HPDE6-E6E7 (cell line): ENCODE data around the gene ZFC3H1.

Experiments
- DNase-seq: peaks from one replicate; pipeline ENCODE4 v3.0.0; 2011; ENCODE audit warnings: missing footprints; ENCODE audit errors: extremely low spot score

Gene ZFC3H1

DNA sequence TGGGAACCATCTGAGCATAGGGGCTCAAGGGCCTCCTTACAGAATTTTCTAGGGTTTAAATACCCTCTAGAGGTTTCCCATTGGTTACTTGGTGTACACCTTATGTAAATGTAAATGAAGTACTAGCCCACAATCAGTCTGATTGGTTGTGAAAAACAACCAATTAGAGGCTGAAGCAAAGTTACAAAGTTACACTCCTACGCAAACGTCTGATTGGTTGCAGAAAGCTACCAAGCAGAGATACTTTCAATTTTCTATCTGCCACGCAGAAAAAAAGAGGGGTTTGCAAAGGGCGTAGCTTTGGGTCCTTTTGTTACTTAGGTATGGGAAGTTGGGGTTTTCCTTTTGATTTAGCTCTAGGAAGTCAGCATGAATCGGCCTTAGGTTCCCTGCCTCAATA lies 20.4 kb upstream of the ZFC3H1 start:
- DNase-seq, result no peak

- DNase-seq, result no peak
Observed at GRCh38 chr12:71683633-71684032, 20.0 kb upstream of the ZFC3H1 start.

GRCh38 chr12:71682466-71682865 lies 18.8 kb upstream of the ZFC3H1 start:
- no peak for DNase-seq

DNA sequence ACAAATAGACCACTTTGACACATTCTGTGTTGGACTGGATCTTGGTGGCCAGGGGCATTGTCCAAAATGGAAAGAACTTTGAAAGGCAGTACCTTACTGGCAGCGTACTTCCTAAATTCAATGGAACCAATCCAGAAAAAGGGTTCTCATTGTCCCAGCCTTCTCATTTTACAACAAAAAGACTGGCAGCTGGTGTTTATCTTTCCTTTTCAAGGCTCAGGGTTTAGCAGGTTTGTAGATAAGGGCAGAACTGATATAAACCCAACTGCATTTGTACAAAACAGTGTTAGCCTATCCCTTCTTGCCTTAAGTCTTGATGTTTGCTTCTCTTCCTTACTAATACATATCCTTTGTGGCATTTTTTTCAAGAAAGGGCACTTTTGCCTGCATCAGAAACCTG lies 8.2 kb upstream of the ZFC3H1 start:
- no peak for DNase-seq

DNA sequence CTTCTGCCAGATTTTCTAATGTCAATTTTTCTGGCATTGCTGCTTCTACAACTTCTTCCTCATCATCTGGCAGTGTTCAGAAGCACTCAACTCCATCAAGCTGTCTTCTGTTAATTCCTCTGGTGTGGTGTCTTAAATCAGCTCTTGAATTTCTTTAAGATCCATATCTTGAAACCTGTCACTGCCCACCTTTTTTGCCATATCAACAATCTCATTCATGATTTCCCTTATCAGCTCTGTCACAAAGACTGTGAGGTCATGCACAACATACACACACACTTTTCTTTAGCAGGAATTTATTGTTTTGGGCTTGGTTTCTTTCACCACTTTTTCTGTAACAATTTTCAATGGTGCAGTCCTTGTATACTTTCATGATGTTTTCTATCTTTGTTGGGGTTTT lies 7.7 kb upstream of the ZFC3H1 start:
- no peak for DNase-seq

GRCh38 chr12:71666259-71666658 lies 2.6 kb upstream of the ZFC3H1 start:
- no peak for DNase-seq

- DNase-seq, result no peak
Observed at GRCh38 chr12:71665090-71665463, 1.4 kb upstream of the ZFC3H1 start.

DNA sequence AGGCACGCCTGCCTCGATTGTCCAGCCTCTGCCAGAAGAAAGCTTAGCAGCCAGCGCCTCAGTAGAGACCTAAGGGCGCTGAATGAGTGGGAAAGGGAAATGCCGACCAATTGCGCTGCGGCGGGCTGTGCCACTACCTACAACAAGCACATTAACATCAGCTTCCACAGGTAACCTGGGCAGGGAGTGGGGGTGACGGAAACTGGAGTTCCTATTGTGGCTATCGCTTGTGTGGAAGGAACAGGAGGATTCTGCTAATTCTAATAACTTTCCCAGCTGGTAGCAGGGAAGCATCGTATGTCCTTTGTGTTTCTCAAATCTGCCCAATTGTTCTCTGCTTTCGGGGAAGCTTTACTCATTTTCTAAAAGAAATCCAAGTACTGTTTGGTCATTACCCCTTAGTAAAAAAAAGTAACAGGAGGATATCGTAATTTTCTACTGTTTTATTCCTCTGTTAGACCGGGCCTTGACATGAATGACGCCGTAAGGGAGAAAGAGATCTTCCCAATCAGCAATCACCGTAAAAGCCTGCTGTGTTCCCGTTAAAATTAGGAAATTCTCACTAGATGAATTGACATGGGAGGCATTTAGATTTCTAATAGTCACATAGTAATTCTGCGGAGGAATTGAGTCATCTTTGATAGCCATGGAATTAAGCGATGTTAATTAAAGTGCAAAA lies 902 bp upstream of the ZFC3H1 start:
- peak; percentile 53 for DNase-seq

DNA sequence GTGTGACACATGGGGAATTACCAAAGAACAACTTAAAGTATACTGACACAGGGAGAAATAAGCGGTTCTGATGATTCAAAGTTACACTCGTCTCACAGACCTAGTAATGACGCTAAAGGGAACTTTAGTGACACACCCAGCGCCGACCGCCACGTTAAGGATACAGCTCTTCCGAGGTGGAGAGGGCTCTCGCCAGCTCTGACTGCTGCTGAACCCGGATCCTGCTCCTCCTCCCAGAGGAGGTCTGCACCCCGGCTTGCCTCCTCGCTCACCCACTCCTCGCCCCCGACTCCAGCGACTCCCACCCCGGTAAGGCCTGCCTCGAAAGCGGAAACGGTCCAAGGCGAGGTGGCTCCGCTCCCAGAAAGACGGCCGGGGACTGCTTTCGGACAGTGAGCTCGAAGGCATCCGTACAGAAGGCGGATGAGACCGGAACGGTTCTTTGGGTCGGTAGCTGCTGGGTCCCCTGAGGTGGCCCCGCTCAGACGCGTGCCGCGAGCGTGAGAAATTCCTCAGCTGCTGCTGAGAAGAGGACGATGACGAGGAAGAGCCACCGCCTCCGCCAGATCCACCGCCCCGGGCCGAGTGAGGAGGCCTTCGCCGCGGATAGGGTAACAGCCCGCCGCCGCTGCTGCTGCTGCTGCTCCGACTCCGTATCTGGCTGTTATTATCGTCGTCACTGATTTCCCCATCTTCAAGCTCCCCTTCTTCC lies 643 bp downstream of the ZFC3H1 start:
- DNase-seq, result peak; percentile 33

- DNase-seq, result no peak
Observed at GRCh38 chr12:71661977-71662530, 1.6 kb downstream of the ZFC3H1 start.

DNA sequence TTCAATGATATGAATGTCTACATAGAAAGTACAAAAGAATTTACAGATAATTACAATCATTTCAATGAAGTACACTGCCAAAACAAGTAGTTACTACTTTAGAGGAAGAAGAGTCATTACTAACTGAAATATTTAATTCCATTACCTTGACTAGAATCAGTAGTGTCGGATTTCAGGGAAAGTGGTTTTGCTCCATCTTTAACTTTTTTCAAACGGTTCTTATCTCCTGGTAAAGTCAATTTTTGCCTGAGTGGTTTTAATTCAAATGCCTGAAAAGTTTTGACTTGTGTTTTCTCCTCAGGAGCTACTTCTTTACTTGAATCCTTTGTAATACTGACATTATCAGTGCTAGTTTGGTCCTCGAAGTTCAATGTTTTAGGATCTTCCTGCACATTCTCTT lies 6.9 kb downstream of the ZFC3H1 start:
- no peak for DNase-seq

DNA sequence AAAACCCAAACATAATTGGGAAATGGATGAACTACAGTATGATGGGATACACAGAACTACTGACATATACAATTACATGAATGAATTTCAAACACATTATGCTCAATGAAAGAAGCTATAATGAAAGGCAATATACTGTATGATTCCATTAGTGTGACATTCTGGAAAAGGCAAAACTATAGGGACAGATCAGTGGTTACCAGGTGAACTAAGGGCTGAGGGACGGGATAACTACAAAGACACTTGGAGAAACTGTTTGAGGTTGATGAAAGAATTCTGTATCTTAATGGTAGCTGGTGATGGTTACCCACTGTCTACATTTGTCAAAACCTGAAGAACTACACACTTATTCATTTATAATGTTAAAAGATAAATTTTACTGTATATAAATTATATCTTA lies 7.7 kb downstream of the ZFC3H1 start:
- DNase-seq, result no peak

DNA sequence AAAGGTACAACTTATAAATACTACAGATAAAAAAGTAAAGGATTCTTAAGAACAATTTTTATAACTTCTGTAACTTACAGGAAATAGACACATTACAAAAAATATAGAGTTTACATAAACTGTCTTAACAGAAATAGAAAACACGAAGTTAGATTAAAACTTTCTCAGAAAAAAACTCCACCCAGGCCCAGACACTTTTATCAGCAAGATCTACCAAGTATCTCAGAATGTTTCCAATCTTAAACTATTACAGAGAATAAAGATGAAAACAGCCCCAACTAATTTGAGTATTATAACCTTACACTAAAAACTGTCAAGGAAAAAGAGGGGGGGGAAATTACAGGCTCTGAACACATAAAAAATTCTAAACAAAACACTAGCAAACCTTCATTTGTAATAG lies 8.2 kb downstream of the ZFC3H1 start:
- no peak for DNase-seq

- no peak for DNase-seq
Observed at GRCh38 chr12:71654200-71654599, 9.4 kb downstream of the ZFC3H1 start.

GRCh38 chr12:71653137-71653536 lies 10.5 kb downstream of the ZFC3H1 start:
- no peak for DNase-seq

DNA sequence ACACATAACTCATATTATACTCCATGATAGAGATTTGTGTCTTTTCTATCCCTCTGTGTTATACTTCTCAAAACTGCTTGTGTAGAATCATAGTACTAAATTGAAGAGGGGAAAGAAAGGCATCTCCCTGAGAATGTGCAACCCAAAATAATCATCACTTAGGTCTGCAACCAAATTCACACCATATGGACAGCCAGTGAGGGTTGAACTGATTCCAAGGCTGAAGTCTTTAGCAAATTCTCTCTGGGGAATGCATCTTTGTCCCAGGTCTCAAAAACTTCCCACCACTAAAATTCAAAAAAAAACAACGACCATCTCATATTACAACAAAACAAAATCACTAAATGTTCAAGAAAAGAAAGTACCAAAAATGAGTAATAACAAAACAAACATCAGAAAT lies 11.0 kb downstream of the ZFC3H1 start:
- no peak for DNase-seq

- no peak for DNase-seq
Observed at GRCh38 chr12:71649401-71649800, 14.2 kb downstream of the ZFC3H1 start.

- DNase-seq, result no peak
Observed at GRCh38 chr12:71648537-71648936, 15.1 kb downstream of the ZFC3H1 start.

- DNase-seq, result no peak
Observed at GRCh38 chr12:71646512-71646911, 17.1 kb downstream of the ZFC3H1 start.

- DNase-seq, result no peak
Observed at GRCh38 chr12:71645268-71645667, 18.4 kb downstream of the ZFC3H1 start.

DNA sequence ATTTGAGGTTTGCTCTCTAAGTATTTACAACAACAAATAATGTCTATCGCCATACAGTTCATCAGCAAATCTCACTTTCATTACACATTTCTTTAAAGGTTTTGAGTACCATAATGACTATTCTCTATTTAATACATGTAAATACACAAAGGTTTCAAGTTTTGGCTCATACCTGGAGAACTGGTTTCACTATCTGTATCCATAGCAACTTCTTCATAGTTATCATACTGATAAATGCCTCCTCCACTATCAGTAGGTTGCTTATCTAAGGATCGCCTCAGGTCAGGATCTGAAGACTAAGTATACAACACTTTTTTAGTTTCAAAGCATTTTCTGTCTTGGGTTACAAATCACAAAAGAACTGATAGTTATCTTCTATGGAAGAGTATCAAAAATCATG lies 21.4 kb downstream of the ZFC3H1 start:
- DNase-seq, result no peak

DNA sequence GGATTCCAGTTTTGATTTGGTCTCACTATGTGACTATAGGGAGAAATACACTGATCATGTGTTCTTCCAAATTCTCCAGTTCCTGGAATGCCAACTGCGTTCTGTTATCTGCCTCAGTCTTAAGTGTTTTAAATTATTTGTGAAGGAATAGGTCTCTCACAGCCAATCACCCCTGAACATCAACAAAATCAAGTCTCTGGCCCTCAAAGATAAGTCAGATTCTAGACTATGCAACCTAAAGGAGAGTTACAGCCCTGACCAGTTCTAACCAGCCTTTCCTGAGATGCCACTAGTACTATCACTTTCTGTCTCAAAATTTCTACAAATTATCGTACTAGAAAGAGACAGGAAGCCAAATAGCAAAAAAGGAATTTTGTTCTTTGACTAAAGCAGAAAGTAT lies 22.3 kb downstream of the ZFC3H1 start:
- no peak for DNase-seq

GRCh38 chr12:71640316-71640715 lies 23.3 kb downstream of the ZFC3H1 start:
- DNase-seq, result no peak
